CD4-positive, alpha-beta T cell (primary cell): ENCODE measurements around the gene SMOC2. TPM values are rescaled to one million over a fixed set of nuclear protein-coding genes. Genes with fewer than 3 reads are reported as not detected.

Experiments
- ATAC-seq: fragments of 200-7000 bp; cut with Tn5 transposase; one replicate; pipeline ENCODE4 v1.10.0; 2022; ENCODE audit warnings: mild to moderate bottlenecking; ENCODE audit not compliant: poor library complexity
- CTCF ChIA-PET: fragments of 350-600 bp; sonication (Branson Sonifier 250); formaldehyde crosslinking; loops from one replicate; lab custom pipeline; 2021; ENCODE audit warnings: antibody characterized with exemption, inconsistent platforms; lab: Charles Lee
- POLR2A ChIA-PET: fragments of 350-600 bp; sonication (Branson Sonifier 250); formaldehyde crosslinking; loops from one replicate; lab custom pipeline; 2021; ENCODE audit warnings: antibody characterized with exemption, inconsistent platforms; lab: Charles Lee
- DNase-seq, 14 experiments: peaks; one replicate each; pipeline ENCODE4 v3.0.0-alpha.2; 2013 to 2020; ENCODE audit warnings: mixed read lengths in 2 of 14
- H3K27ac ChIP-seq, 2 donors: one replicate each; pipeline versions ENCODE4 v1.5.1 to v1.7.0; 2013; ENCODE audit warnings: low read length in 2 of 2, low read depth in 1 of 2, mild to moderate bottlenecking in 1 of 2
- H3K27me3 ChIP-seq, 2 experiments: 1 replicate in 1 of 2; 2 replicates in 1 of 2; pipeline versions ENCODE4 v1.6.1 to v1.7.0; 2013; ENCODE audit warnings: low read length in 2 of 2, control low read depth in 1 of 2, mild to moderate bottlenecking in 1 of 2, moderate library complexity in 1 of 2; ENCODE audit not compliant: insufficient read depth in 2 of 2, control insufficient read depth in 1 of 2
- H3K36me3 ChIP-seq: one replicate; pipeline ENCODE4 v1.6.1; 2013; ENCODE audit warnings: low read length, control low read depth; ENCODE audit not compliant: insufficient read depth
- H3K4me1 ChIP-seq: one replicate; pipeline ENCODE4 v1.6.1; 2013; ENCODE audit warnings: low read length, control low read depth; ENCODE audit not compliant: insufficient read depth
- H3K4me3 ChIP-seq: one replicate; pipeline ENCODE4 v1.5.1; 2013; ENCODE audit warnings: mild to moderate bottlenecking, low read length, moderate library complexity
- H3K9me3 ChIP-seq, 2 experiments: 1 replicate in 1 of 2; 2 replicates in 1 of 2; pipeline versions ENCODE4 v1.6.1 to v1.7.0; 2013; ENCODE audit warnings: low read length in 2 of 2, mild to moderate bottlenecking in 2 of 2, control low read depth in 1 of 2, moderate library complexity in 1 of 2; ENCODE audit not compliant: control insufficient read depth in 1 of 2, insufficient read depth in 1 of 2
- H3K27ac Mint-ChIP-seq: one replicate; pipeline ENCODE4 v1.8.0; 2020; ENCODE audit warnings: mixed read lengths
- H3K27me3 Mint-ChIP-seq: one replicate; pipeline ENCODE4 v1.8.0; 2021; ENCODE audit warnings: mixed read lengths
- H3K36me3 Mint-ChIP-seq: one replicate; pipeline ENCODE4 v1.8.0; 2021; ENCODE audit warnings: low read depth, mixed read lengths
- H3K4me1 Mint-ChIP-seq: one replicate; pipeline ENCODE4 v1.8.0; 2021; ENCODE audit warnings: low read depth, mixed read lengths
- H3K4me3 Mint-ChIP-seq: one replicate; pipeline ENCODE4 v1.8.0; 2020; ENCODE audit warnings: mild to moderate bottlenecking, mixed read lengths
- H3K9me3 Mint-ChIP-seq: one replicate; pipeline ENCODE4 v1.8.0; 2020; ENCODE audit warnings: mixed read lengths
- intact Hi-C, 2 experiments: fragments of 100-400 bp; cut with DNase I in 1 of 2; cut with micrococcal nuclease in 1 of 2; formaldehyde crosslinking; loops; one replicate each; pipeline versions ENCODE4 v1.15.1 to v1.9.0; 2023 to 2025; cut with DNase I, micrococcal nuclease
- total RNA-seq, 174 experiments: library from RNA in 2 of 174; stranded (reverse) in 2 of 174; gene quantifications; one replicate each; pipeline ENCODE4 v1.2.3 and lab custom pipeline; 2021 to 2026
- TF ChIP-seq, protein P1 (sequence below): fragments of 200-600 bp; IDR thresholded peaks from one replicate; pipeline ENCODE4 v1.8.0; 2022; ENCODE audit warnings: antibody characterized with exemption, mild to moderate bottlenecking

Gene SMOC2
- total RNA-seq, 2 experiments from 2014 or later: not detected

- Mint-ChIP-seq H3K36me3 (no peaks in the 10 kb centered on the region), H3K4me1 (no peaks in the 10 kb centered on the region), H3K9me3 (no peaks in the 10 kb centered on the region), H3K27me3 (no peaks in the 10 kb centered on the region), H3K4me3 (no peak overlapping the region), H3K27ac (no peak overlapping the region)
- Histone ChIP-seq H3K4me1 (no peaks in the 10 kb centered on the region), H3K36me3 (no peaks in the 10 kb centered on the region), H3K27ac (no peak overlapping the region), H3K27me3 (no peaks in the 10 kb centered on the region), H3K4me3 (no peak overlapping the region), H3K9me3 (no peaks in the 10 kb centered on the region)
- intact Hi-C loops: no loop called here
- DNase-seq (no peak), ATAC-seq (no peak)
- ChIA-PET POLR2A (no interaction called here), CTCF (no interaction called here)
- TF ChIP-seq, protein P1, sequence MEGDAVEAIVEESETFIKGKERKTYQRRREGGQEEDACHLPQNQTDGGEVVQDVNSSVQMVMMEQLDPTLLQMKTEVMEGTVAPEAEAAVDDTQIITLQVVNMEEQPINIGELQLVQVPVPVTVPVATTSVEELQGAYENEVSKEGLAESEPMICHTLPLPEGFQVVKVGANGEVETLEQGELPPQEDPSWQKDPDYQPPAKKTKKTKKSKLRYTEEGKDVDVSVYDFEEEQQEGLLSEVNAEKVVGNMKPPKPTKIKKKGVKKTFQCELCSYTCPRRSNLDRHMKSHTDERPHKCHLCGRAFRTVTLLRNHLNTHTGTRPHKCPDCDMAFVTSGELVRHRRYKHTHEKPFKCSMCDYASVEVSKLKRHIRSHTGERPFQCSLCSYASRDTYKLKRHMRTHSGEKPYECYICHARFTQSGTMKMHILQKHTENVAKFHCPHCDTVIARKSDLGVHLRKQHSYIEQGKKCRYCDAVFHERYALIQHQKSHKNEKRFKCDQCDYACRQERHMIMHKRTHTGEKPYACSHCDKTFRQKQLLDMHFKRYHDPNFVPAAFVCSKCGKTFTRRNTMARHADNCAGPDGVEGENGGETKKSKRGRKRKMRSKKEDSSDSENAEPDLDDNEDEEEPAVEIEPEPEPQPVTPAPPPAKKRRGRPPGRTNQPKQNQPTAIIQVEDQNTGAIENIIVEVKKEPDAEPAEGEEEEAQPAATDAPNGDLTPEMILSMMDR: no peak
These were observed 88.2 kb downstream of the SMOC2 start for GRCh38 chr6:168529214-168529613.

- Histone ChIP-seq H3K4me3 (no peak overlapping the region), H3K4me1 (no peaks in the 10 kb centered on the region), H3K36me3 (no peaks in the 10 kb centered on the region), H3K9me3 (no peaks in the 10 kb centered on the region), H3K27ac (no peak overlapping the region), H3K27me3 (no peaks in the 10 kb centered on the region)
- Mint-ChIP-seq H3K27me3 (no peaks in the 10 kb centered on the region), H3K4me3 (no peak overlapping the region), H3K27ac (no peak overlapping the region), H3K9me3 (no peaks in the 10 kb centered on the region), H3K36me3 (no peaks in the 10 kb centered on the region), H3K4me1 (no peaks in the 10 kb centered on the region)
- TF ChIP-seq, protein P1: no peak
- ChIA-PET POLR2A (no interaction called here), CTCF (no interaction called here)
- no peak for DNase-seq
- no peak for ATAC-seq
- intact Hi-C loops: no loop called here
These were observed 89.7 kb downstream of the SMOC2 start for GRCh38 chr6:168530653-168531071.

GRCh38 chr6:168532070-168532469 is 91.1 kb downstream of the SMOC2 start:
- Mint-ChIP-seq H3K4me1 (no peaks in the 10 kb centered on the region), H3K27me3 (no peaks in the 10 kb centered on the region), H3K4me3 (no peak overlapping the region), H3K36me3 (no peaks in the 10 kb centered on the region), H3K9me3 (no peaks in the 10 kb centered on the region), H3K27ac (no peak overlapping the region)
- no peak overlapping the region for H3K27ac ChIP-seq
- H3K9me3 ChIP-seq: no peaks in the 10 kb centered on the region
- TF ChIP-seq, protein P1: no peak
- no peak for ATAC-seq
- DNase-seq: no peak
- CTCF ChIA-PET: no interaction called here
- H3K4me1 ChIP-seq: no peaks in the 10 kb centered on the region
- no peak overlapping the region for H3K4me3 ChIP-seq
- POLR2A ChIA-PET: no interaction called here
- intact Hi-C loops: no loop called here
- no peaks in the 10 kb centered on the region for H3K36me3 ChIP-seq
- H3K27me3 ChIP-seq: no peaks in the 10 kb centered on the region
